ENCODE data around the gene FAM107B.
"Not testable (repeated sequence)": the region's sequence is repeated elsewhere in the genome, so short reads cannot be mapped to it uniquely, and the experiment has no call there.

The FAM107B gene

GRCh38 chr10:14724931-14725330 lies 49.8 kb downstream of the FAM107B start:
- TF ChIP-seq CTCF (IDR thresholded peaks at IDR 0.05): no peak
- Histone ChIP-seq H3K4me1 (ENCODE audit: control insufficient read depth in 1 of 2, insufficient read depth in 1 of 2, low read depth in 1 of 2, low read length in 1 of 2) (no peaks in the 10 kb centered on the region), H3K27me3 (no peaks in the 10 kb centered on the region), H3K27ac (no peak overlapping the region), H3K4me3 (ENCODE audit: low read depth in 1 of 2, low read length in 1 of 2) (no peak overlapping the region), H3K36me3 (no peaks in the 10 kb centered on the region), H3K9me3 (no peaks in the 10 kb centered on the region)

DNA sequence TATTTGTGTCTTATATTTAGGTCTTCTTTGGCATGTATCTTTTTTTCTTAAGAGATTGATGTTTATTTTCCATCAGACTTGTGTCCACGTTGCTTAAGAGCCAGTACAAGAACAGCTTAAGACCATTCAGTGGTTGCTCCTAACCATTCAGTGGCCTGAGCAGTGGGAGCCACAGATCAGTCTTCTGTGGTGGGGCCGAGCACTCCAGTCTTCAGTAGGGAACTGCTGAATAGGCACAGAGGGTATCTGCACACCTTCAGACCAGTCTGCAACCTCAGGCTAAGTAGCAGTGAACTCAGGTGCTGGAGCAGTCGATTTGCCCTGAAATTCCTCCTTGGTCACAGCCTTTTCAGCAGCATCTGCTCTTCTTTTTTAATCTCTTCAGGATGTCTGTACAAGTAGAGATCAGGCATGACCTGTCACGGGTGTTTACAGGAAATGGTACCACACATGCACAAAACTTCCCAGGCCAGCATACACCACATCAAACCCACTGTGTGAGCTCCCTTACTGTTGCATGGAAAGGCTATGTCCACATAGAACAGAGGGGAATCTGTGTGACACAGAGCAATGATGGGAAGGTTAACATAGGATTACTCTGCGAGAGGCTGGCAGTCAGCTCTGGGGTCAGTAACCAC lies 51.5 kb downstream of the FAM107B start:
- H3K36me3 ChIP-seq: no peaks in the 10 kb centered on the region

GRCh38 chr10:14717552-14717951 lies 57.1 kb downstream of the FAM107B start:
- TF ChIP-seq CTCF (IDR thresholded peaks at IDR 0.05): no peak

More for the DNA sequence above, 51.5 kb downstream of the FAM107B start:
- Histone ChIP-seq H3K4me1 (ENCODE audit: control insufficient read depth in 1 of 2, insufficient read depth in 1 of 2, low read depth in 1 of 2, low read length in 1 of 2) (no peaks in the 10 kb centered on the region), H3K27ac (no peak overlapping the region), H3K27me3 (no peaks in the 10 kb centered on the region), H3K9me3 (no peaks in the 10 kb centered on the region), H3K4me3 (ENCODE audit: low read depth in 1 of 2, low read length in 1 of 2) (no peak overlapping the region)
- TF ChIP-seq CTCF (IDR thresholded peaks at IDR 0.05): no peak

DNA sequence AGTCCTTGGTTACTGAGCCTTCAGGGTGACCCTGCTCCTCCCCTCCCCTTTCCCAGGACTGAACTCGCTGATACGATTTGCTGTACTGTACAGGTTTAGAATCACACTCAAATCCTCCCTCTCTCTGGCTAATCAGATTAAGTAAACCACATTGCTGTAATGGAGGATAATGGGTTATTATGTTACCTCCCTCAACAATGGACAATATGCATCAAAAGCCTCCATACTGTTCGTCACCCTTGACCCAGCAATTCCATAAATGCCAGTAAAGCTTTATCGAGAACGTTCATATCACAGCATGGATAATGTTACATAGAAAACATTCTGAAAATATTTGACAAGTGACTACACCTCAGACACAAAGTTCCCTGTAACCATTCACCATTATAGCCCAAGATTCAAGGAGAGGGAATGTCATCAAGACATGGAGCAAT lies 61.7 kb downstream of the FAM107B start:
- Histone ChIP-seq H3K27ac (no peak overlapping the region), H3K36me3 (no peaks in the 10 kb centered on the region)
- TF ChIP-seq CTCF (IDR thresholded peaks at IDR 0.05): no peak

More at GRCh38 chr10:14717552-14717951, 57.1 kb downstream of the FAM107B start:
- no peaks in the 10 kb centered on the region for H3K4me1 ChIP-seq (ENCODE audit: control insufficient read depth in 1 of 2, insufficient read depth in 1 of 2, low read depth in 1 of 2, low read length in 1 of 2)
- H3K4me3 ChIP-seq (ENCODE audit: low read depth in 1 of 2, low read length in 1 of 2): no peak overlapping the region
- H3K9me3 ChIP-seq: no peaks in the 10 kb centered on the region
- no peaks in the 10 kb centered on the region for H3K36me3 ChIP-seq
- H3K27me3 ChIP-seq: no peaks in the 10 kb centered on the region
- H3K27ac ChIP-seq: no peak overlapping the region

GRCh38 chr10:14709344-14709743 lies 65.4 kb downstream of the FAM107B start:
- not testable (repeated sequence) for H3K36me3 ChIP-seq; H3K9me3 ChIP-seq; H3K27me3 ChIP-seq; H3K27ac ChIP-seq; H3K4me3 ChIP-seq (ENCODE audit: low read depth in 1 of 2, low read length in 1 of 2)
- H3K4me1 ChIP-seq (ENCODE audit: control insufficient read depth in 1 of 2, insufficient read depth in 1 of 2, low read depth in 1 of 2, low read length in 1 of 2): peaks cover 15 to 18% of the 10 kb centered on the region in 2 experiments

More for the DNA sequence above, 61.7 kb downstream of the FAM107B start:
- Histone ChIP-seq H3K27me3 (no peaks in the 10 kb centered on the region), H3K9me3 (no peaks in the 10 kb centered on the region), H3K4me1 (ENCODE audit: control insufficient read depth in 1 of 2, insufficient read depth in 1 of 2, low read depth in 1 of 2, low read length in 1 of 2) (no peaks in the 10 kb centered on the region), H3K4me3 (ENCODE audit: low read depth in 1 of 2, low read length in 1 of 2) (no peak overlapping the region)

GRCh38 chr10:14707481-14707880 lies 67.2 kb downstream of the FAM107B start:
- Histone ChIP-seq H3K4me1 (ENCODE audit: control insufficient read depth in 1 of 2, insufficient read depth in 1 of 2, low read depth in 1 of 2, low read length in 1 of 2) (peaks cover 15 to 18% of the 10 kb centered on the region in 2 experiments), H3K27ac (no peak overlapping the region)
- no peak for TF ChIP-seq CTCF (IDR thresholded peaks at IDR 0.05)

More at GRCh38 chr10:14707481-14707880, 67.2 kb downstream of the FAM107B start:
- no peaks in the 10 kb centered on the region for H3K9me3 ChIP-seq
- H3K36me3 ChIP-seq: no peaks in the 10 kb centered on the region
- no peaks in the 10 kb centered on the region for H3K27me3 ChIP-seq
- H3K4me3 ChIP-seq (ENCODE audit: low read depth in 1 of 2, low read length in 1 of 2): no peak overlapping the region
